SK-N-SH treated with all-trans-retinoic acid at 6 μM for 48 hours (cell line): ENCODE results near the gene FGF10.
A peak's percentile ranks its signal among the peaks of the same experiment; 100 is the strongest.

ENCODE experiments used
- ATAC-seq: fragments of 200-7000 bp; cut with Tn5 transposase; 3 replicates; pipeline ENCODE4 v1.9.1; 2020; ENCODE audit warnings: mild to moderate bottlenecking, moderate library complexity
- ARNTL ChIP-seq: fragments of 450-650 bp; formaldehyde crosslinking; IDR thresholded peaks from 2 replicates; pipeline ENCODE4 v1.5.0; 2020; ENCODE audit warnings: low read depth, mild to moderate bottlenecking, moderate library complexity, borderline replicate concordance
- BACH2 ChIP-seq: fragments of 250-450 bp; sonication (Bioruptor Pico); IDR thresholded peaks from 2 replicates; pipeline ENCODE4 v1.9.0; 2021; ENCODE audit warnings: mild to moderate bottlenecking, borderline replicate concordance
- CSDC2 ChIP-seq: fragments of 250-450 bp; sonication (Bioruptor Pico); IDR thresholded peaks from 2 replicates; pipeline ENCODE4 v1.5.0; 2020; ENCODE audit warnings: mild to moderate bottlenecking, moderate library complexity
- GLIS3 ChIP-seq: fragments of 250-450 bp; sonication (Bioruptor Pico); IDR thresholded peaks from 2 replicates; pipeline ENCODE4 v1.5.0; 2020; ENCODE audit warnings: mild to moderate bottlenecking, moderate library complexity
- ISL1 ChIP-seq: fragments of 250-450 bp; sonication (Bioruptor Pico); IDR thresholded peaks from 2 replicates; pipeline ENCODE4 v2.1.2; 2022; ENCODE audit warnings: mild to moderate bottlenecking, moderate library complexity
- OSR1 ChIP-seq: fragments of 250-450 bp; sonication (Bioruptor Pico); IDR thresholded peaks from 2 replicates; pipeline ENCODE4 v1.8.0; 2022; ENCODE audit warnings: moderate library complexity, mild to moderate bottlenecking, inconsistent platforms
- PPARA ChIP-seq: fragments of 250-450 bp; sonication (Bioruptor Pico); IDR thresholded peaks from 2 replicates; pipeline ENCODE4 v1.5.0; 2020; ENCODE audit warnings: mild to moderate bottlenecking, borderline replicate concordance
- RARB ChIP-seq: fragments of 250-450 bp; sonication (Bioruptor Pico); IDR thresholded peaks from 2 replicates; pipeline ENCODE4 v1.8.0; 2021; ENCODE audit warnings: mild to moderate bottlenecking, moderate library complexity
- SNAI2 ChIP-seq: fragments of 250-450 bp; sonication (Bioruptor Pico); IDR thresholded peaks from 2 replicates; pipeline ENCODE4 v1.5.0; 2020; ENCODE audit warnings: mild to moderate bottlenecking, moderate library complexity
- TCF4 ChIP-seq: fragments of 250-450 bp; sonication (Bioruptor Pico); IDR thresholded peaks from 2 replicates; pipeline ENCODE4 v1.8.0; 2021; ENCODE audit warnings: mild to moderate bottlenecking, moderate library complexity, borderline replicate concordance
- ZFP3 ChIP-seq: fragments of 250-450 bp; sonication (Bioruptor Pico); IDR thresholded peaks from 2 replicates; pipeline ENCODE4 v1.5.0; 2020; ENCODE audit warnings: mild to moderate bottlenecking, moderate library complexity
- ZNF565 ChIP-seq: fragments of 450-650 bp; formaldehyde crosslinking; conservative IDR thresholded peaks from 2 replicates; pipeline ENCODE4 v1.5.0; 2020; ENCODE audit warnings: low read depth, mild to moderate bottlenecking, moderate library complexity
- ZNF70 ChIP-seq: fragments of 450-650 bp; formaldehyde crosslinking; IDR thresholded peaks from 2 replicates; pipeline ENCODE4 v1.5.0; 2020; ENCODE audit warnings: mild to moderate bottlenecking, moderate library complexity
- TF ChIP-seq, protein P1 (sequence below): fragments of 250-450 bp; sonication (Bioruptor Pico); IDR thresholded peaks from 2 replicates; pipeline ENCODE4 v1.8.0; 2020; ENCODE audit warnings: mild to moderate bottlenecking, moderate library complexity, borderline replicate concordance
- TF ChIP-seq, protein P2 (sequence below): fragments of 250-450 bp; sonication (Bioruptor Pico); IDR thresholded peaks from 2 replicates; pipeline ENCODE4 v1.5.1; 2020; ENCODE audit warnings: low read depth, mild to moderate bottlenecking, moderate library complexity
- TF ChIP-seq, protein P3 (sequence below): fragments of 250-450 bp; sonication (Bioruptor Pico); IDR thresholded peaks from 2 replicates; pipeline ENCODE4 v1.8.0; 2021; ENCODE audit warnings: low read depth, mild to moderate bottlenecking, moderate library complexity, borderline replicate concordance
- TF ChIP-seq, protein P4 (sequence below): fragments of 250-450 bp; sonication (Bioruptor Pico); IDR thresholded peaks from 2 replicates; pipeline ENCODE4 v1.5.1; 2021; ENCODE audit warnings: mild to moderate bottlenecking, moderate library complexity
- TF ChIP-seq, protein P5 (sequence below): fragments of 250-450 bp; sonication (Bioruptor Pico); IDR thresholded peaks from 2 replicates; pipeline ENCODE4 v1.5.0; 2020; ENCODE audit warnings: mild to moderate bottlenecking, moderate library complexity

The FGF10 gene

DNA sequence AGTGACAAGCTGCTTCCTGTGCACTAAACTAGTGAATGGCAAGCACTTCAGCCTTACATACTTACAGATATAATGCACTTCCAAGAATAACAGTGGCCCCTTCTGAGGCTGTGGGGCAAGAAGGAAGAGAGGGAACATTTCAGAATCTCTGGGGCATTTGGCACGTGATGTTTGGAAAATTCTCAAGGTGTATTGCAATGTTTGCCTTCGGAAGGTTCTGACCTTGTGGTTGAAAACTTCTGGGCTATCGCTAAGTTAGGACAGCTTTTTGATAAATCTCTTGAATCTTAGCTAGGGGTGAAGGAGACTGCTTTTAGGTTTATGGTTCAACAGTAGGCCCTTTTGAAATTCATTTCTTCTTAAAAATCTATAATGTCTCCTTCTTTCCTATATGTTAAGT is 7.1 kb upstream of the FGF10 start (continued):
- TF ChIP-seq, protein P1, sequence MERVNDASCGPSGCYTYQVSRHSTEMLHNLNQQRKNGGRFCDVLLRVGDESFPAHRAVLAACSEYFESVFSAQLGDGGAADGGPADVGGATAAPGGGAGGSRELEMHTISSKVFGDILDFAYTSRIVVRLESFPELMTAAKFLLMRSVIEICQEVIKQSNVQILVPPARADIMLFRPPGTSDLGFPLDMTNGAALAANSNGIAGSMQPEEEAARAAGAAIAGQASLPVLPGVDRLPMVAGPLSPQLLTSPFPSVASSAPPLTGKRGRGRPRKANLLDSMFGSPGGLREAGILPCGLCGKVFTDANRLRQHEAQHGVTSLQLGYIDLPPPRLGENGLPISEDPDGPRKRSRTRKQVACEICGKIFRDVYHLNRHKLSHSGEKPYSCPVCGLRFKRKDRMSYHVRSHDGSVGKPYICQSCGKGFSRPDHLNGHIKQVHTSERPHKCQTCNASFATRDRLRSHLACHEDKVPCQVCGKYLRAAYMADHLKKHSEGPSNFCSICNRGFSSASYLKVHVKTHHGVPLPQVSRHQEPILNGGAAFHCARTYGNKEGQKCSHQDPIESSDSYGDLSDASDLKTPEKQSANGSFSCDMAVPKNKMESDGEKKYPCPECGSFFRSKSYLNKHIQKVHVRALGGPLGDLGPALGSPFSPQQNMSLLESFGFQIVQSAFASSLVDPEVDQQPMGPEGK (CRISPR knock-in tag), result no peak
- TF ChIP-seq, protein P2, sequence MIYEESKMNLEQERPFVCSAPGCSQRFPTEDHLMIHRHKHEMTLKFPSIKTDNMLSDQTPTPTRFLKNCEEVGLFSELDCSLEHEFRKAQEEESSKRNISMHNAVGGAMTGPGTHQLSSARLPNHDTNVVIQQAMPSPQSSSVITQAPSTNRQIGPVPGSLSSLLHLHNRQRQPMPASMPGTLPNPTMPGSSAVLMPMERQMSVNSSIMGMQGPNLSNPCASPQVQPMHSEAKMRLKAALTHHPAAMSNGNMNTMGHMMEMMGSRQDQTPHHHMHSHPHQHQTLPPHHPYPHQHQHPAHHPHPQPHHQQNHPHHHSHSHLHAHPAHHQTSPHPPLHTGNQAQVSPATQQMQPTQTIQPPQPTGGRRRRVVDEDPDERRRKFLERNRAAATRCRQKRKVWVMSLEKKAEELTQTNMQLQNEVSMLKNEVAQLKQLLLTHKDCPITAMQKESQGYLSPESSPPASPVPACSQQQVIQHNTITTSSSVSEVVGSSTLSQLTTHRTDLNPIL (CRISPR knock-in tag), result no peak

DNA sequence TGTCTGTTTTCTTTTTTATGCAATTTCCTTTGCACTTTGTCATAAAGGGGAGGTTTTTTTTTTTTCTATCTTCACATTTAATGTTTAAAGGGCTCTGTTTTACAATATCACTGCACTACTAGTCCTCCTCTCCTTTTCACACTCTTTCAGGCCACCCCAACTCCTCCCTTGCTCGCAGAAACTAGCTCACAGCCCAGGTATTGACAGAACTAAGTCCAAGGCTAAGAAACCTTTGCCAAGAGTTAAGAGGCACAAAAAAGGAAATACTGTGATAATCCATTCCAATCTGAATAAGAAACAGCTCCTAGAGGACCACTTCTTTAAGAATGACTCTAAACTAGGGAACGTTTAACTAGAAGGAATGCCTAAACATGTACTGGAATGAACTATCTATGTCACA is 1.1 kb upstream of the FGF10 start:
- TF ChIP-seq, protein P3, sequence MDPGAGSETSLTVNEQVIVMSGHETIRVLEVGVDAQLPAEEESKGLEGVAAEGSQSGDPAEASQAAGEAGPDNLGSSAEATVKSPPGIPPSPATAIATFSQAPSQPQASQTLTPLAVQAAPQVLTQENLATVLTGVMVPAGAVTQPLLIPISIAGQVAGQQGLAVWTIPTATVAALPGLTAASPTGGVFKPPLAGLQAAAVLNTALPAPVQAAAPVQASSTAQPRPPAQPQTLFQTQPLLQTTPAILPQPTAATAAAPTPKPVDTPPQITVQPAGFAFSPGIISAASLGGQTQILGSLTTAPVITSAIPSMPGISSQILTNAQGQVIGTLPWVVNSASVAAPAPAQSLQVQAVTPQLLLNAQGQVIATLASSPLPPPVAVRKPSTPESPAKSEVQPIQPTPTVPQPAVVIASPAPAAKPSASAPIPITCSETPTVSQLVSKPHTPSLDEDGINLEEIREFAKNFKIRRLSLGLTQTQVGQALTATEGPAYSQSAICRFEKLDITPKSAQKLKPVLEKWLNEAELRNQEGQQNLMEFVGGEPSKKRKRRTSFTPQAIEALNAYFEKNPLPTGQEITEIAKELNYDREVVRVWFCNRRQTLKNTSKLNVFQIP (CRISPR knock-in tag), result no peak
- TF ChIP-seq TCF4 (no peak), CSDC2 (no peak), ZFP3 (CRISPR knock-in tag) (no peak), ISL1 (CRISPR knock-in tag) (no peak), SNAI2 (no peak), ARNTL (CRISPR knock-in tag) (no peak), GLIS3 (no peak), OSR1 (CRISPR knock-in tag) (no peak), RARB (CRISPR knock-in tag) (no peak), ZNF70 (CRISPR knock-in tag) (no peak)
- TF ChIP-seq, protein P4, sequence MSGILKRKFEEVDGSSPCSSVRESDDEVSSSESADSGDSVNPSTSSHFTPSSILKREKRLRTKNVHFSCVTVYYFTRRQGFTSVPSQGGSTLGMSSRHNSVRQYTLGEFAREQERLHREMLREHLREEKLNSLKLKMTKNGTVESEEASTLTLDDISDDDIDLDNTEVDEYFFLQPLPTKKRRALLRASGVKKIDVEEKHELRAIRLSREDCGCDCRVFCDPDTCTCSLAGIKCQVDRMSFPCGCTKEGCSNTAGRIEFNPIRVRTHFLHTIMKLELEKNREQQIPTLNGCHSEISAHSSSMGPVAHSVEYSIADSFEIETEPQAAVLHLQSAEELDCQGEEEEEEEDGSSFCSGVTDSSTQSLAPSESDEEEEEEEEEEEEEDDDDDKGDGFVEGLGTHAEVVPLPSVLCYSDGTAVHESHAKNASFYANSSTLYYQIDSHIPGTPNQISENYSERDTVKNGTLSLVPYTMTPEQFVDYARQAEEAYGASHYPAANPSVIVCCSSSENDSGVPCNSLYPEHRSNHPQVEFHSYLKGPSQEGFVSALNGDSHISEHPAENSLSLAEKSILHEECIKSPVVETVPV (CRISPR knock-in tag), result no peak
- TF ChIP-seq, protein P2 (CRISPR knock-in tag), result no peak
- TF ChIP-seq, protein P5, sequence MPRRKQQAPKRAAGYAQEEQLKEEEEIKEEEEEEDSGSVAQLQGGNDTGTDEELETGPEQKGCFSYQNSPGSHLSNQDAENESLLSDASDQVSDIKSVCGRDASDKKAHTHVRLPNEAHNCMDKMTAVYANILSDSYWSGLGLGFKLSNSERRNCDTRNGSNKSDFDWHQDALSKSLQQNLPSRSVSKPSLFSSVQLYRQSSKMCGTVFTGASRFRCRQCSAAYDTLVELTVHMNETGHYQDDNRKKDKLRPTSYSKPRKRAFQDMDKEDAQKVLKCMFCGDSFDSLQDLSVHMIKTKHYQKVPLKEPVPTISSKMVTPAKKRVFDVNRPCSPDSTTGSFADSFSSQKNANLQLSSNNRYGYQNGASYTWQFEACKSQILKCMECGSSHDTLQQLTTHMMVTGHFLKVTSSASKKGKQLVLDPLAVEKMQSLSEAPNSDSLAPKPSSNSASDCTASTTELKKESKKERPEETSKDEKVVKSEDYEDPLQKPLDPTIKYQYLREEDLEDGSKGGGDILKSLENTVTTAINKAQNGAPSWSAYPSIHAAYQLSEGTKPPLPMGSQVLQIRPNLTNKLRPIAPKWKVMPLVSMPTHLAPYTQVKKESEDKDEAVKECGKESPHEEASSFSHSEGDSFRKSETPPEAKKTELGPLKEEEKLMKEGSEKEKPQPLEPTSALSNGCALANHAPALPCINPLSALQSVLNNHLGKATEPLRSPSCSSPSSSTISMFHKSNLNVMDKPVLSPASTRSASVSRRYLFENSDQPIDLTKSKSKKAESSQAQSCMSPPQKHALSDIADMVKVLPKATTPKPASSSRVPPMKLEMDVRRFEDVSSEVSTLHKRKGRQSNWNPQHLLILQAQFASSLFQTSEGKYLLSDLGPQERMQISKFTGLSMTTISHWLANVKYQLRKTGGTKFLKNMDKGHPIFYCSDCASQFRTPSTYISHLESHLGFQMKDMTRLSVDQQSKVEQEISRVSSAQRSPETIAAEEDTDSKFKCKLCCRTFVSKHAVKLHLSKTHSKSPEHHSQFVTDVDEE (CRISPR knock-in tag), result no peak
- TF ChIP-seq, all 23 proteins: peak for 0

DNA sequence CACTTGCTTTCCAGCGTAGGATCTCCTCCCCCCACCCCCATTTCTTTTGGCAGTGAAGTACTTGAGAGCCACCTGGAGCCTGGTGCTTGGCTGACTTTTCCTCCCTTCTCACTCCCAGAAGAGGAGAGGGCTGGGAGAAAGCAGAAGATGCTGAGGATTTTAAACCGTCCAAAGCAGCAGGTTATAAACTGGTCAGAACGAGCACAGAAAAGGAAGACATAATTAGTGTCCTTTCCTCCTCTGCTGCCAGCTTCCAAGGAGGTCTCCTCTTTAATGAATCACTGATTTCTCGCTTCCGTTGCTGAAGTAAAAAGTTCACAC is 563 bp upstream of the FGF10 start:
- peak; percentile 43 for ATAC-seq
- TF ChIP-seq ARNTL (CRISPR knock-in tag) (no peak), SNAI2 (no peak), PPARA (no peak)

More for the DNA sequence above, 1.1 kb upstream of the FGF10 start:
- ATAC-seq, result no peak

DNA sequence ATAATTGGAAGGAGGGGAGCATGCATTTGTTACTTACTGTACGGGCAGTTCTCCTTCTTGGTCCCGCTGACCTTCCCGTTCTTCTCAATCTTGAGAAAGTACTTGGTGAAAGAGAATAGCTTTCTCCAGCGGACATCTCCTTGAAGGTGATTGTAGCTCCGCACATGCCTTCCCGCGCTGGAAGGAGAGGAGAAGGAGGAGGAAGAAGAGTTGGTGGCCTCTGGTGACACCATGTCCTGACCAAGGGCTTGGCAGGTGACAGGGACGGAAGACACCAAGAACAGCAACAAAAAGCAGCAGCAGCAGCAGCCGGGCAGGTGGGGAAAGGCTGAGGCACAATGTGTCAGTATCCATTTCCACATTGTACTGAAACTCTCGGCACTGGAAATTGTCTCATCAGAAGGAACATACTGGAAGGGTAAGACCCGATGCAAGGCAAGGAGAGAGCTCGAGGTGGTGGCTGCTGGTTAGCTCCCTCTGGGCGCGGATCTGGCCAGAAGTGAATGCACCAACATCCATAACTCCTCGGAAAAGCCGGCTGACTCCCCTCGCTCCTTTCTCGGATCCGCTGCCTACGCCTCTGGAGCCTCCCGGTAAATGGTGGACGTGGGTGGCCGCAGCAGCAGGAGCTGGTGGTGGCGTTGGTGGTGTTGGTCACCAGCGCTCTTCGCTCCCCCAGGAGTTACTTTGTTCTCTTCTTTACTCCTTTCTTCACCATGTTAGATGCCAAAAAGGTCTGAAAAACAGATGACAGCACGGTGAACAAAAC is 715 bp downstream of the FGF10 start:
- ATAC-seq, result peak; percentile 54
- TF ChIP-seq SNAI2, result no peak
- no peak for TF ChIP-seq TCF4
- TF ChIP-seq BACH2 (CRISPR knock-in tag), result no peak
- TF ChIP-seq OSR1 (CRISPR knock-in tag), result no peak
- TF ChIP-seq, protein P5 (CRISPR knock-in tag), result no peak
- no peak for TF ChIP-seq ARNTL (CRISPR knock-in tag)
- no peak for TF ChIP-seq PPARA
- TF ChIP-seq GLIS3, result no peak
- TF ChIP-seq, protein P1 (CRISPR knock-in tag), result no peak
- TF ChIP-seq ZNF565, result no peak
